OCI-LY7 (cell line): ENCODE results near the gene CTNNA3.

Experiments used
- CTCF ChIP-seq: fragments of 200-600 bp; sonication (generic); conservative IDR thresholded peaks from 2 replicates; pipeline ENCODE4 v1.5.1; 2014; ENCODE audit warnings: mild to moderate bottlenecking, antibody characterized with exemption, low read length, moderate library complexity, mixed read lengths
- EZH2phosphoT487 ChIP-seq: fragments of 200-600 bp; sonication (generic); IDR thresholded peaks from 2 replicates; pipeline ENCODE4 v1.6.1; 2018; ENCODE audit warnings: low read depth, borderline replicate concordance, mild to moderate bottlenecking, mixed run types, antibody characterized with exemption, low read length, moderate library complexity, mixed read lengths

GRCh38 chr10:67477868-67478267 lies 218.1 kb downstream of the CTNNA3 start:
- TF ChIP-seq CTCF = no peak
- no peak for TF ChIP-seq EZH2phosphoT487
